GM12878 (cell line): Measurements from ENCODE around the gene CSF1R. TPM values are rescaled to one million over a fixed set of nuclear protein-coding genes. Genes with fewer than 3 reads are reported as not detected.
A peak's percentile ranks its signal among the peaks of the same experiment; 100 is the strongest.

Experiments used
- CBX3 ChIP-seq: fragments of 200-600 bp; sonication (generic); IDR thresholded peaks from 2 replicates; pipeline ENCODE4 v1.6.1; 2016; ENCODE audit warnings: low read depth, borderline replicate concordance
- CHD2 ChIP-seq: IDR thresholded peaks from 2 replicates; pipeline ENCODE4 v1.6.1; 2011; ENCODE audit warnings: low read depth, low read length, improper control_type of control experiment, borderline replicate concordance
- ESRRA ChIP-seq: IDR thresholded peaks from 2 replicates; pipeline ENCODE4 v1.6.1; 2012; ENCODE audit warnings: mild to moderate bottlenecking, low read length, improper control_type of control experiment
- HSF1 ChIP-seq: fragments of 150-350 bp; IDR thresholded peaks from 2 replicates; pipeline ENCODE4 v1.6.1; 2014; ENCODE audit warnings: mild to moderate bottlenecking, low read depth, low read length
- MEF2B ChIP-seq: fragments of 450-650 bp; IDR thresholded peaks from 2 replicates; pipeline ENCODE4 v1.6.1; 2018; ENCODE audit warnings: mild to moderate bottlenecking, moderate library complexity; ENCODE audit not compliant: partially characterized antibody, poor library complexity, severe bottlenecking
- MLLT1 ChIP-seq: fragments of 450-650 bp; IDR thresholded peaks from 2 replicates; pipeline ENCODE4 v1.6.1; 2016; ENCODE audit warnings: mild to moderate bottlenecking
- NR2C2 ChIP-seq: IDR thresholded peaks from 2 replicates; pipeline ENCODE4 v1.6.1; 2011; ENCODE audit warnings: borderline replicate concordance, low read depth; ENCODE audit not compliant: control insufficient read depth, insufficient read length
- NRF1 ChIP-seq: conservative IDR thresholded peaks from 2 replicates; pipeline ENCODE4 v1.6.1; 2011; ENCODE audit warnings: mild to moderate bottlenecking, low read depth, low read length, improper control_type of control experiment
- POLR2AphosphoS2 ChIP-seq: IDR thresholded peaks from 2 replicates; pipeline ENCODE4 v1.6.1; 2011; ENCODE audit warnings: low read depth, mild to moderate bottlenecking, low read length, improper control_type of control experiment, moderate library complexity
- POLR2AphosphoS5 ChIP-seq: IDR thresholded peaks from 2 replicates; pipeline ENCODE4 v1.6.1; 2011; ENCODE audit warnings: mild to moderate bottlenecking, low read length, inconsistent platforms
- POU2F2 ChIP-seq: IDR thresholded peaks from 3 replicates; pipeline ENCODE4 v1.6.1; 2011; ENCODE audit warnings: low read depth, mild to moderate bottlenecking, low read length, borderline replicate concordance
- PRDM15 ChIP-seq: fragments of 450-650 bp; formaldehyde crosslinking; IDR thresholded peaks from 2 replicates; pipeline ENCODE4 v1.4.0; 2020; ENCODE audit warnings: mild to moderate bottlenecking, moderate library complexity
- RAD21 ChIP-seq: IDR thresholded peaks from 2 replicates; pipeline ENCODE4 v1.6.1; 2011; ENCODE audit warnings: mild to moderate bottlenecking, low read depth, low read length, moderate library complexity; ENCODE audit not compliant: insufficient read depth
- RCOR1 ChIP-seq: conservative IDR thresholded peaks from 2 replicates; pipeline ENCODE4 v1.6.1; 2012; ENCODE audit warnings: low read depth, low read length, improper control_type of control experiment
- SIN3A ChIP-seq: IDR thresholded peaks from 2 replicates; pipeline ENCODE4 v1.6.1; 2012; ENCODE audit warnings: low read depth, low read length, improper control_type of control experiment
- TARDBP ChIP-seq: IDR thresholded peaks from 2 replicates; pipeline ENCODE4 v1.6.1; 2016; ENCODE audit warnings: borderline replicate concordance
- TCF7 ChIP-seq: IDR thresholded peaks from 2 replicates; pipeline ENCODE4 v1.6.1; 2014; ENCODE audit warnings: antibody characterized with exemption, borderline replicate concordance
- WRNIP1 ChIP-seq: IDR thresholded peaks from 2 replicates; pipeline ENCODE4 v1.6.1; 2011; ENCODE audit warnings: low read depth, low read length, improper control_type of control experiment, borderline replicate concordance
- ZNF687 ChIP-seq: fragments of 450-650 bp; IDR thresholded peaks from 2 replicates; pipeline ENCODE4 v1.6.1; 2017; ENCODE audit warnings: mild to moderate bottlenecking, moderate library complexity
- ZSCAN29 ChIP-seq: fragments of 450-650 bp; IDR thresholded peaks from 2 replicates; pipeline ENCODE4 v1.6.1; 2017; ENCODE audit warnings: mild to moderate bottlenecking, moderate library complexity
- polyA plus RNA-seq, 11 experiments: library from polyadenylated mRNA; depleted of rRNA in 4 of 11; unstranded in 6 of 11; stranded (reverse) in 5 of 11; fragments of >200 nt; fragmentation: Nextera tagmentation in 4 of 11; fragmentation: Illumina TruSeq in 1 of 11; extraction: Ambion mirVana in 4 of 11; extraction: Trizol in 1 of 11; gene quantifications; 1 replicate in 1 of 11; 2 replicates in 10 of 11; pipeline versions ENCODE4 v1.2.1 to v1.2.3, GENCODE V29; 2011 to 2016; ENCODE audit warnings: inconsistent platforms in 2 of 11, missing spikeins in 2 of 11, low read depth in 1 of 11
- total RNA-seq, 4 experiments: library from RNA; depleted of rRNA in 3 of 4; stranded (reverse); fragments of >200 nt in 3 of 4; fragmentation: Illumina TruSeq in 1 of 4; extraction: Trizol in 1 of 4; gene quantifications; 2 replicates each; pipeline versions ENCODE4 v1.2.1 to v1.2.3, GENCODE V29; 2013 to 2021

The CSF1R gene
- total and polyA plus RNA-seq, 10 of the 15 experiments (the other 5 are each of a cell fraction or from before 2014, with no cell fraction given), result 0.35 to 3.6 (median 1.2) TPM

GRCh38 chr5:150129813-150130492, 43.6 kb upstream of the CSF1R start (continued):
- TF ChIP-seq PRDM15 (no peak), MEF2B (no peak), CBX3 (no peak), RAD21 (peak; percentile 92), POLR2AphosphoS2 (no peak), RCOR1 (no peak), HSF1 (no peak), TCF7 (no peak), POLR2AphosphoS5 (no peak), SIN3A (no peak), ESRRA (no peak), NRF1 (no peak), TARDBP (no peak), ZNF687 (no peak), CHD2 (0 out of 2 replicates have a peak, but pooled peaks have one; percentile 11), ZSCAN29 (no peak), MLLT1 (no peak), NR2C2 (no peak), WRNIP1 (no peak), POU2F2 (no peak)
